ENCODE results near the gene P2RX6.

DNA sequence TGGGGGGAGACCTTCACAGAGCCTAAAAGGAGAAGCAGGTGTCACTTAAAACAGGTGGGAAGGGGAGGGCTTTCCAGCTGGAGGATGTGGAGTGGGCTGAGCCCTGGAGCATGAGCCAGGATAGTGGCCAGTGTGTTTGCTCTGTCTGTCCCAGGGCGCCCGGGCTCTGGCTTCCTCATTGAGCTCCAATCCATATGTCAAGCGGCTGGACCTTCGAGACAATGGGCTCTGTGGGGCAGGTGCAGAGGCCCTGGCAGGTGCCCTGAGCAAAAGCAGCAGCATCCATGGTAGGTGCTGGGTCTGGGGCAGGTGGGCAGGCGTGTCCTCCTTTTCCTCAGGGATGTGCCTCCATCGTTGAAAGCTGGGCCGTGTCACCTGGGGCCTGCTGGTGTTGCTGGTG lies 32.8 kb downstream of the P2RX6 start:
- TF ChIP-seq CTCF (IDR thresholded peaks at IDR 0.05) (no peak), EP300 (IDR thresholded peaks at IDR 0.05) (no peak), POLR2A (IDR thresholded peaks at IDR 0.05; ENCODE audit: low read depth) (no peak), POLR2AphosphoS5 (IDR thresholded peaks at IDR 0.05) (no peak)
